Measurements from ENCODE around the gene CYP26B1. TPM values are rescaled to one million over a fixed set of nuclear protein-coding genes. Genes with fewer than 3 reads are reported as not detected.
A peak's percentile ranks its signal among the peaks of the same experiment; 100 is the strongest.

Gene CYP26B1
- total and polyA plus RNA-seq, 4 donors = 3.6 to 9.8 (median 4.7) TPM

DNA sequence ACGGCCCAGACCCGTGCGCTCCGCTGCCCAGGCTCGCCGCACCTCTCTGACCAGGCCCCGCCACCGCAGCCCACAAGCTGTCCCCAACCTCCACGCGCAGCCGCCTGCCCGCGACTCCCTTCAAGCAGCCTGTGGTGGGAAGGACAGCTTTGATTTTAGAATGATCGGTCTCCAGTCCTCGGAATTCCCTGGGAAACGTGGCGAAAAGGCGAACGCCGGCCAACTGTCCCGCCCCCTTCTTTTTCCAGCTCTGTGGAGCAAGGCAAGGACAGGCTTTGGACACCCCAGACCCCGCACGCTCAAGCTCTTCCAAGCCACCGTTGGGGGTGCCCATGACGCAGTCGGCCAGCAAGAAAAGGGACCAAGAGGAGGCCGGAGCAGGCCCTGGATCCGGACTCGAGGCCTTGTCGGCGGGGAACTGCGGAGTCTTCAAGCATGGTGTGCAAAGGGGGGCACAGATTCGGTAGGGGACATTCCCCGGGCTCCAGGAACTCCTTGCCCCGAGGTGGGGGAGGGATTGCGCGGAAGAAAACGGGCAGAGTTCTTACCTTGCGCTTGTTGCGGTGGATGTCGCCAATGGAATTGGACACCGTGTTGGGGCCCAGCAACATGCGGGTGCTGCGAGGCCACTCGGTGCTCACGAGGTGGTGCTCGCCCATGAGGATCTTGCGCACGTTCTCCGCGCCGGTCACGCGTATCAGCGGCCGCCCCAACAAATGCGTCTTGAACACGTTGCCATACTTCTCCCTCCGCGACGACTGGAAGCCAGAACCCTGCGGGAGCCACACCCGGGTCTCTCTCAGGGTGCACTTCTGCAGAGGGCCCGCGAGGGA lies 4.0 kb downstream of the CYP26B1 start:
- Histone ChIP-seq H3K27ac (ENCODE audit: low read depth, low read length) (no peak overlapping the region), H3K9me3 (ENCODE audit: control insufficient read depth, insufficient read depth, low read length) (no peaks in the 10 kb centered on the region), H3K27me3 (ENCODE audit: control insufficient read depth, insufficient read depth, low read length) (peaks cover 76% of the 10 kb centered on the region), H3K4me1 (ENCODE audit: control insufficient read depth, insufficient read depth, low read length) (peaks cover 60% of the 10 kb centered on the region), H3K4me3 (ENCODE audit: low read depth, low read length) (peak overlapping the region; percentile 21), H3K36me3 (ENCODE audit: control insufficient read depth, insufficient read depth, low read length) (no peaks in the 10 kb centered on the region)
- peak in 2 of 6 donors; percentile 57 to 60 for DNase-seq (ENCODE audit: low read depth in 4 of 6, low spot score in 6 of 6)
- 3% methylated on average over 59 of the region's 65 CpGs for WGBS (ENCODE audit: insufficient coverage)

DNA sequence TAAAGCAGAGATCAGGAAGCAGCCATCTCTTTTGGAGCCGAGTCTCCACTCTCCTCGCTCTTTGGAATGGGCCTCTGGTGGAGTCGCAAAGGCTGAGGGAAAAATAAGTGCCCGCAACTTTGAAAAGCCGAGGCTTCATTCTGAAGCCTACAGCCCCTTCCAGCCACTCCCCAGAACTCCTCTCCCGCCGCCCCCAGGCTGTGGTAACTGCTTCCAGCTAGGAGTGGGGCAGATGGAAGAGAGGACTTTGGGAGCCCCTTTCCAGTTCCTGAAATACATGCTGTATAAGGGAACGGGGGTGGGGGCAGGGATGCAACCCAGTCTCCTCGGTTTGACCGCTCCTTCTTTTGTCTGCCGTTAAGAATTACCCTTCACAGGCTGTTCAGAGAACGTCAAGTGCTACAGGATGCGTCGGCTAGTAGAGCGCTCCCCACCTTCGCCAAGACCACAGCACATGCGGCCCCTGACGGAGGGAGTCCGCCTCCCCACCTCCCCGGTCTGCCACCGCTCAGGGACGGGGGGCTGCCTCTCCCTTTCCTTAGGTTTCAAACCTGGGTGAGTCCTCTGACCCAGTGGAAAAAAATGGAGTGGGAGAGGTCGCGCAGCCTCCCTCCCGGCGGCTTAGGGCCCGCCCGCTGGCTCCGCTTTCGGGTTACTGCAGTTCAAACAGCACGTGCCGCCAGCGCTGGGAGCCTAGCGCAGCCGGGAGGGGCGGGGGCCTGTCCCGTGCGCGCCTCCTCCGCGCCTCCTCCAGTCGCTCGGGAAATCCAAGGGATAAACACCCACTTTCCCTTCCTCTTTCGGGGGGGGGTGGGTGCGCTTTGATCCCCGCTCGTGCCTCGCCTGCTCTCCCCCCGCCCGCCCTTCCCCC lies 4.9 kb downstream of the CYP26B1 start:
- peak in 2 of 6 donors; percentile 47 to 78 for DNase-seq (ENCODE audit: low read depth in 4 of 6, low spot score in 6 of 6)
- H3K27ac ChIP-seq (ENCODE audit: low read depth, low read length) = no peak overlapping the region
- peaks cover 69% of the 10 kb centered on the region for H3K27me3 ChIP-seq (ENCODE audit: control insufficient read depth, insufficient read depth, low read length)
- no peaks in the 10 kb centered on the region for H3K36me3 ChIP-seq (ENCODE audit: control insufficient read depth, insufficient read depth, low read length)
- H3K4me1 ChIP-seq (ENCODE audit: control insufficient read depth, insufficient read depth, low read length) = peaks cover 63% of the 10 kb centered on the region
- peak overlapping the region; percentile 21 for H3K4me3 ChIP-seq (ENCODE audit: low read depth, low read length)
- H3K9me3 ChIP-seq (ENCODE audit: control insufficient read depth, insufficient read depth, low read length) = no peaks in the 10 kb centered on the region
- WGBS (ENCODE audit: insufficient coverage) = 12% methylated on average over 29 of the region's 50 CpGs

DNA sequence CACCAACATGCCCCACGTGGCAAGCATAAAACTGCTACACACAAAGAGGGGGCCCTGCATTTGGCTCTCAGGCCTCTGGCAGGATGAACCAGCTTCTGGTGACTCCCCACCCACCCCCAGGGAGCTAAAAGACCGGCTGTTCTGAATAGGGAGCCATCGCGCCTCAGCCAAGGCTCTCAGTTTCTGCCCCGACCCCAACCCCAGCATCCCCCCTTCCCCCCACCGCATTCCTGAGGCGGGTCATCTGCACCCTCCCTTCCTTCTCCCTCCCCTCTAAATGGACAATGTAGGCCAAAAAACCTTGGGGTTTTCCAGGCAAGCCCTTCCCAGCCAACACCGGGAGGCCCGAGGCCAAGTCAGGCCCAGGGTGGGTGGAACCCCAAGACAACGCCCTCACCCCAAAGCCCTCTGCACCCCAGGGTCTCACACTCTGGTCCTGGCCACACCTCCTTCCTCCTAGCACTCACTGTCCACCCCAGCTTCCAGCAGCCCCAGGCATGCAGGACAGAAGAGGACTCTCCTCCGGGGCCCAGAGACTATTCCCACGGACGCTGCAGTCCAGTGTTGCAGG lies 5.7 kb downstream of the CYP26B1 start:
- Histone ChIP-seq H3K9me3 (ENCODE audit: control insufficient read depth, insufficient read depth, low read length) (no peaks in the 10 kb centered on the region), H3K4me3 (ENCODE audit: low read depth, low read length) (no peak overlapping the region), H3K36me3 (ENCODE audit: control insufficient read depth, insufficient read depth, low read length) (no peaks in the 10 kb centered on the region), H3K27ac (ENCODE audit: low read depth, low read length) (no peak overlapping the region), H3K4me1 (ENCODE audit: control insufficient read depth, insufficient read depth, low read length) (peaks cover 62% of the 10 kb centered on the region), H3K27me3 (ENCODE audit: control insufficient read depth, insufficient read depth, low read length) (peaks cover 61% of the 10 kb centered on the region)
- 54% methylated on average over 11 of the region's 13 CpGs for WGBS (ENCODE audit: insufficient coverage)
- no peak for DNase-seq (ENCODE audit: low read depth in 4 of 6, low spot score in 6 of 6)

DNA sequence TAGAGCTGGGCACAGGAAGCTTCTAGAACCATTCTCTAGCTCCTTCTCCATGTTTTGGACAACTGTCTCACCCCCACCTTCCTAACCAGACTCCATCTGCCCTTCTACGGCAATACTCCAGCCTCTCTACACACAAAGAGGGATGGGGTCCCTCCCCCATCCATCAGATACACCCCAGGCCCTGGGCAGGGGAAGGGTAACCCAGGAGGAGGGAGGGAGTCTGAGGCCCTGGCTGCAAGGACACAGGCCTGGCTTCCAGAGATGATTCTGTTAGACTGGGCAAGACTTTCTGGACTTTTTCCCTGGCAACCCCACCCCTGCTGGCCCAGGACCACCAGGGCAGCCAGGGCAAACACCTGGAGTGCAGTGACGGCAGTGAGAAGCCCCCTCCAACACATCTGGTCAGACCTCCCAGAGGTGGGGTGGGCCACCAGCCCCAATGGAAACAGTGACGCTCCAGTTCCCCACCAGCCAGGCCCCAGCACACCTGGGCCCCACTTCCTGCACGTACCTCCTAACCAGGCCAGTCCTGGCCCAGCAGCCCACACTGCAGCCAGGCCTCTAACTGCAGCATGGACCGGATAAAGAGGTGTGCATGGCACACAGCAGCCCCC lies 6.5 kb downstream of the CYP26B1 start:
- Histone ChIP-seq H3K9me3 (ENCODE audit: control insufficient read depth, insufficient read depth, low read length) (no peaks in the 10 kb centered on the region), H3K27ac (ENCODE audit: low read depth, low read length) (no peak overlapping the region), H3K36me3 (ENCODE audit: control insufficient read depth, insufficient read depth, low read length) (no peaks in the 10 kb centered on the region), H3K4me1 (ENCODE audit: control insufficient read depth, insufficient read depth, low read length) (peaks cover 62% of the 10 kb centered on the region), H3K4me3 (ENCODE audit: low read depth, low read length) (no peak overlapping the region), H3K27me3 (ENCODE audit: control insufficient read depth, insufficient read depth, low read length) (peaks cover 53% of the 10 kb centered on the region)
- WGBS (ENCODE audit: insufficient coverage) = 89% methylated on average over 4 of the region's 5 CpGs
- no peak for DNase-seq (ENCODE audit: low read depth in 4 of 6, low spot score in 6 of 6)

DNA sequence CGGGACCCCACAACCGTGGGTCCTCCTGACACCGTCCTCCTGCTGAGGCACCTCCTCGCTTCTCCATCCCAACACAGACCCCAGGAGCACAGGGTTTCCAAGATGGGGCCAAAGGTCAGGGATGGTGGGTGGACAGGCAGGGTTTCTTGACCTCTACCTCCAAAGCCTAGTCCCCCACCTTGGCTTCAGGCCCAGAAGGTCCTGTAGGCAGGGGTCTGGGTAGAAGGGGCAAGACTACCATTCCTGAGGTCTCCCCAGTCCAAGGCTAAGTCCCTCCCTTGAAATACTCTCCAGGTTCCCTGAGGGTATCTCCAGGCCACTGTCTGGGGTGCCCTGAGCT lies 7.1 kb downstream of the CYP26B1 start:
- no peaks in the 10 kb centered on the region for H3K9me3 ChIP-seq (ENCODE audit: control insufficient read depth, insufficient read depth, low read length)
- DNase-seq (ENCODE audit: low read depth in 4 of 6, low spot score in 6 of 6) = no peak
- no peak overlapping the region for H3K27ac ChIP-seq (ENCODE audit: low read depth, low read length)
- no peaks in the 10 kb centered on the region for H3K36me3 ChIP-seq (ENCODE audit: control insufficient read depth, insufficient read depth, low read length)
- H3K4me3 ChIP-seq (ENCODE audit: low read depth, low read length) = no peak overlapping the region
- peaks cover 62% of the 10 kb centered on the region for H3K4me1 ChIP-seq (ENCODE audit: control insufficient read depth, insufficient read depth, low read length)
- 90% methylated on average over 2 of the region's 4 CpGs for WGBS (ENCODE audit: insufficient coverage)
- H3K27me3 ChIP-seq (ENCODE audit: control insufficient read depth, insufficient read depth, low read length) = peaks cover 47% of the 10 kb centered on the region

DNA sequence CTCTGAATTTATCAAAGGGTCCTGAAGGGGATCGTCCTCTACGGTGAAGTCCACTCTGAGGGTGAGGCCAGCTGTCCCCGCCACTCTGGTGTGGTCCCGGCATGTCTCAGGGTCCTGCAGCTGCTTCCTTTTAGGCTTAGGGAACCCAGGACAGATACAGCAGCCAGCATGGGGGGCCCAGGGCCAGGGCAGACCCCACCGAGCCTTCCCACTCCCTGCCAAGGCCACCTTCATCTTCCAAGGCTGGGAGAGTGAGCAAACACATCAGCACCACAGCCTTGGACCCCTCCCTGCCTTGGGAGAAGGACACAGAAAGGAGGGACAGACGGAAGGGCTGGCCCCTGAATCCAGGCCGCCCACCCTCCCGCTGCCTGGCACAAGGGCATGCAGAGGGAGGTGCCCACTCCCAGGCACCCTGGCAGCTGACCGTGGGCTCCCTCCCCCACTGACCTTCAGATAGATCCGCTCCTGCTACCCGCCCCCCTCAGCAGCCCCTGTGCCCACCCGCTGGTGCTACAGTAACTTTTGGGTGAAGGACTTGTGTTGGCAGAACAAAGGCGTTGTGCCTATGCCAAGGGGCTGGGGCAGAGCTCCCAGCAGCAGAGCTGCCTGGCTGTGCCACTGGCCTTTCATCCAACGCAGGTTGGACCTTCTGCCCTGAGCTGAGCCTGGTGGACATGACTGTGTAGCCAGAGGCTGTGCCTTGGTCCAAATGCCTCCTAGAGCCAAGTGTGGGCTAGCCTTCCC lies 7.6 kb downstream of the CYP26B1 start:
- Histone ChIP-seq H3K27me3 (ENCODE audit: control insufficient read depth, insufficient read depth, low read length) (peaks cover 42% of the 10 kb centered on the region), H3K9me3 (ENCODE audit: control insufficient read depth, insufficient read depth, low read length) (no peaks in the 10 kb centered on the region), H3K36me3 (ENCODE audit: control insufficient read depth, insufficient read depth, low read length) (no peaks in the 10 kb centered on the region), H3K27ac (ENCODE audit: low read depth, low read length) (no peak overlapping the region), H3K4me1 (ENCODE audit: control insufficient read depth, insufficient read depth, low read length) (peaks cover 56% of the 10 kb centered on the region), H3K4me3 (ENCODE audit: low read depth, low read length) (no peak overlapping the region)
- 92% methylated on average over 13 of the region's 14 CpGs for WGBS (ENCODE audit: insufficient coverage)
- no peak for DNase-seq (ENCODE audit: low read depth in 4 of 6, low spot score in 6 of 6)

DNA sequence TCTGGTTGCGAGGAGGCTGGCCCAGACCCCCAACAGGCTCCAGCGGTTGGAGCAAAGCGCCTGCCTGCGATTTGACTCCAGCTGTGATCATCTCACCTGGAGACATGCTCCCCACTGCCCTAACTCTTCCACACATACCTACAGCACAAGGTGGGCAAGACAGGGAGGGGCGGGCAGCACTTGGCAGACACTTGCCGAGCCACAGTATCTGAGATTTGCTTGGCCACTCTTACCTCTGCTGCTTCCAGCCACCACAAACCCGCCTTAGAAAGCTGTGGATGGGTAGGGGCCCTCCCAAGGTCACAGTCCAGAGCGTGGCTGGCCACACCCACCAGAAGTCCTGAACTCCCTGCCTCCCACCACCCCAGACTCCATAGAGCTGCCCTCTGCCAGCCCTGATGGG lies 8.2 kb downstream of the CYP26B1 start:
- peaks cover 50% of the 10 kb centered on the region for H3K4me1 ChIP-seq (ENCODE audit: control insufficient read depth, insufficient read depth, low read length)
- peaks cover 1% of the 10 kb centered on the region for H3K36me3 ChIP-seq (ENCODE audit: control insufficient read depth, insufficient read depth, low read length)
- H3K27me3 ChIP-seq (ENCODE audit: control insufficient read depth, insufficient read depth, low read length) = peaks cover 36% of the 10 kb centered on the region
- H3K27ac ChIP-seq (ENCODE audit: low read depth, low read length) = no peak overlapping the region
- H3K4me3 ChIP-seq (ENCODE audit: low read depth, low read length) = no peak overlapping the region
- no peak for DNase-seq (ENCODE audit: low read depth in 4 of 6, low spot score in 6 of 6)
- WGBS (ENCODE audit: insufficient coverage) = 89% methylated on average over 8 of the region's 8 CpGs
- H3K9me3 ChIP-seq (ENCODE audit: control insufficient read depth, insufficient read depth, low read length) = no peaks in the 10 kb centered on the region

DNA sequence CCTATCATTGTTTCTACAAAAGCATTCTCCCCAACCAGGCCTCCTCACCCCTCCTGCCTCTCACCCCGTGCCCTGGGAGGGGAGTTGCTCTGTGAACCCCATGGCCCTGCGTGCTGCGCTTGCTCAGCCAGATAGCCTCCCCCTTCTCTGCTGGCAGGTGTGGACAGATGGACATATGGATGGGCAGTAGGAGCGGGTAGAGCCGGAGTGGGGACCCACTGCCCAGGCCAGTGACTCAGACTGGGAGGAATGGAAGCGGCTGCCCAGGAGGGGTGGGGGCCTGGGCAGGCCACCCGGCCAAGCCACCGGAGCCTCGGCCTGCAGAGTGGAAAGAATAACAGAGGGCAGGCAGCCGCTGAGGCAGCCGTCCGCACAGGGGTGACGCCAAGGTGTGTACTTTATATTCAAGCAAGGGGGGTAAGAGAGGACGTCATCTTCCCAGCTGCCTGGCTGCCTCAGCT lies 8.7 kb downstream of the CYP26B1 start:
- Histone ChIP-seq H3K36me3 (ENCODE audit: control insufficient read depth, insufficient read depth, low read length) (peaks cover 3% of the 10 kb centered on the region), H3K4me1 (ENCODE audit: control insufficient read depth, insufficient read depth, low read length) (peaks cover 45% of the 10 kb centered on the region), H3K27ac (ENCODE audit: low read depth, low read length) (no peak overlapping the region), H3K4me3 (ENCODE audit: low read depth, low read length) (no peak overlapping the region), H3K9me3 (ENCODE audit: control insufficient read depth, insufficient read depth, low read length) (no peaks in the 10 kb centered on the region), H3K27me3 (ENCODE audit: control insufficient read depth, insufficient read depth, low read length) (peaks cover 31% of the 10 kb centered on the region)
- WGBS (ENCODE audit: insufficient coverage) = 96% methylated on average over 7 of the region's 14 CpGs
- no peak for DNase-seq (ENCODE audit: low read depth in 4 of 6, low spot score in 6 of 6)

All from spinal cord (tissue), 10 donors.